ENCODE measurements around the gene DLX3. TPM values are rescaled to one million over a fixed set of nuclear protein-coding genes. Genes with fewer than 3 reads are reported as not detected.

The DLX3 gene
- total RNA-seq, 1 donor from 2014 or later, result 1.7 TPM

DNA sequence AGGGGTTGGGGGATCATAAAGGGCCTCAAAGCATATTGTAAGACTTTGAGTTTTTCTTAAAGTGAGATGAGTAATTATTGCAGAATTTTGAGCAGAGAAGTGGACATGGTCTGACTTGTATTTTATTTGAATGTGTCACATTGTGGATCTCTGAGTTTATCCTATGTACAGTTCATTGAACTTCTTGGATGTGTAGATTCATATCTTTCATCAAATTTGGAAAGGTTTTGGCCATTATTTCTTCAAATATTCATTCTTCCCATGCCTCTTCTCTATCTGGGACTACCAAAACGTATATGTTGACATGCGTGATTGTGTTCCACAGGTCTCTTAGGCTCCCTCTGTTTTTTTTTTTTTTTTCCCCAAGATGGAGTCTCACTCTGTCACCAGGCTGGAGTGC, 14.3 kb upstream of the DLX3 start:
- no peaks in the 10 kb centered on the region for H3K4me1 ChIP-seq
- no peaks in the 10 kb centered on the region for H3K9me3 ChIP-seq
- no peak overlapping the region for H3K4me3 ChIP-seq
- H3K27ac ChIP-seq, result no peak overlapping the region
- intact Hi-C loops (cut with DNase I), result no loop called here
- DNase-seq (ENCODE audit: extremely low spot score in 2 of 2), result no peak
- TF ChIP-seq POLR2AphosphoS5 (IDR thresholded peaks at IDR 0.05; ENCODE audit: insufficient read depth in 1 of 2, low read depth in 1 of 2) (no peak), POLR2A (IDR thresholded peaks at IDR 0.05) (no peak)
- TF ChIP-seq, protein P1, sequence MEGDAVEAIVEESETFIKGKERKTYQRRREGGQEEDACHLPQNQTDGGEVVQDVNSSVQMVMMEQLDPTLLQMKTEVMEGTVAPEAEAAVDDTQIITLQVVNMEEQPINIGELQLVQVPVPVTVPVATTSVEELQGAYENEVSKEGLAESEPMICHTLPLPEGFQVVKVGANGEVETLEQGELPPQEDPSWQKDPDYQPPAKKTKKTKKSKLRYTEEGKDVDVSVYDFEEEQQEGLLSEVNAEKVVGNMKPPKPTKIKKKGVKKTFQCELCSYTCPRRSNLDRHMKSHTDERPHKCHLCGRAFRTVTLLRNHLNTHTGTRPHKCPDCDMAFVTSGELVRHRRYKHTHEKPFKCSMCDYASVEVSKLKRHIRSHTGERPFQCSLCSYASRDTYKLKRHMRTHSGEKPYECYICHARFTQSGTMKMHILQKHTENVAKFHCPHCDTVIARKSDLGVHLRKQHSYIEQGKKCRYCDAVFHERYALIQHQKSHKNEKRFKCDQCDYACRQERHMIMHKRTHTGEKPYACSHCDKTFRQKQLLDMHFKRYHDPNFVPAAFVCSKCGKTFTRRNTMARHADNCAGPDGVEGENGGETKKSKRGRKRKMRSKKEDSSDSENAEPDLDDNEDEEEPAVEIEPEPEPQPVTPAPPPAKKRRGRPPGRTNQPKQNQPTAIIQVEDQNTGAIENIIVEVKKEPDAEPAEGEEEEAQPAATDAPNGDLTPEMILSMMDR (IDR thresholded peaks at IDR 0.05), result no peak
- H3K36me3 ChIP-seq, result no peaks in the 10 kb centered on the region
- no peaks in the 10 kb centered on the region for H3K27me3 ChIP-seq

DNA sequence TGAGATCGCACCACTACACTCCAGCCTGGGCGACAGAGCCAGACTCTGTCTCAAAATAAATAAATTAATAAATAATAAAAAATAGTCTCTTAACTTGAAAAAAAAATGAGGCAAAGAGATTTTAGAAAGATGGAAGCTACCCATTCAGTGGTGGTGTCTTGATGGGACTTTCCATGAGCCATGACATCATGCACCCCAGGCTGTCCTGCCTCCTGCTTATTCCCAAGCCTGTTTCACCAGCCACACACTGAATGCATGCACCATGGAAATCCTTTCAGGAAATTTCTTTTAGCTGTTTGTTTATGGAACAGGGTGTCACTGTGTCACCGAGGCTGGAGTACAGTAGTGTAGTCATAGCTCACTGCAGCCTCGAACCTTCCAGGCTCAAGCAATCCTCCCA, 8.9 kb upstream of the DLX3 start:
- TF ChIP-seq, protein P1 (IDR thresholded peaks at IDR 0.05), result no peak
- TF ChIP-seq POLR2AphosphoS5 (IDR thresholded peaks at IDR 0.05; ENCODE audit: insufficient read depth in 1 of 2, low read depth in 1 of 2), result no peak
- no peaks in the 10 kb centered on the region for H3K27me3 ChIP-seq

DNA sequence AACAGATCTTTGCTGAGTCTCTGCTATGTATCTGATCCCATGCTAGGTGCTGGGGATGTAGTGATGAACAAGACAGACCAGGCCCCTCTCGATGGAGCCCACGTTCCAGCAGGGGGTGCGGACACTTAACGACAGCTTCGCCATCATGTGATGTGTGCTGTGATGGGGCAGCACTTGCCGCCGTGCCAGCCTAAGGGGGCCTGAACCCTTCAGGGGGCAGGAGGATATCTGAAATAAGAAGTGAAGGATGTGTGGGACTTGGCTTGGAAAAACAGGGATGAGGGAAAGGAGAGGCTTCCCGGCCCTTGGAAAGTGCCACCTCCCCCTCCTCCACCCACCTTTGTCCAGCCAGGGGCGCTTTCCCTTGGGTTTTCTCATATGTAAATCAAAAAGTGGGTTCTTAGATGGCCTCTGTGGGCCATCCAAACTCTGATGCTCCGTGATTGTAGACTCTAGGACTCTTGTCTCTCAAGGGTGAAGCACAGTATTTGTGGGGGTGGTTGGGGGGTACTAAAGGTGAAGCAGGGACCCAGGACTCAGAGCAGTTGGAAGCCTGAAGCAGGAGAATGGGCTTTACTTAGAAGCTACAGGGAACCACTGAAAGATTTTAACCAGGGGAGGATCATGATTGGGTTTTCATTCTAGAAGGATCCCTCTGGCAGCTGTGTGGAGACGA, 4.0 kb upstream of the DLX3 start:
- TF ChIP-seq POLR2A (IDR thresholded peaks at IDR 0.05) (no peak), POLR2AphosphoS5 (IDR thresholded peaks at IDR 0.05; ENCODE audit: insufficient read depth in 1 of 2, low read depth in 1 of 2) (no peak)
- TF ChIP-seq, protein P1 (IDR thresholded peaks at IDR 0.05), result no peak
- DNase-seq (ENCODE audit: extremely low spot score in 2 of 2), result peak; percentile 54 to 74
- no peaks in the 10 kb centered on the region for H3K27me3 ChIP-seq
- no peak overlapping the region for H3K4me3 ChIP-seq
- intact Hi-C loops (cut with DNase I), result loop anchor here (5.0 to 10.0 kb wide), 3 partner anchors 137 to 444 kb away; no protein-coding TSS in a partner anchor
- no peaks in the 10 kb centered on the region for H3K9me3 ChIP-seq
- H3K4me1 ChIP-seq, result peaks cover 22% of the 10 kb centered on the region
- no peak overlapping the region for H3K27ac ChIP-seq
- H3K36me3 ChIP-seq, result no peaks in the 10 kb centered on the region

More for the DNA sequence above, 8.9 kb upstream of the DLX3 start:
- H3K4me3 ChIP-seq, result no peak overlapping the region
- peak in 1 of 2 donors; percentile 2 for DNase-seq (ENCODE audit: extremely low spot score in 2 of 2)
- intact Hi-C loops (cut with DNase I), result no loop called here
- no peaks in the 10 kb centered on the region for H3K4me1 ChIP-seq
- H3K9me3 ChIP-seq, result no peaks in the 10 kb centered on the region
- H3K36me3 ChIP-seq, result no peaks in the 10 kb centered on the region
- H3K27ac ChIP-seq, result no peak overlapping the region

DNA sequence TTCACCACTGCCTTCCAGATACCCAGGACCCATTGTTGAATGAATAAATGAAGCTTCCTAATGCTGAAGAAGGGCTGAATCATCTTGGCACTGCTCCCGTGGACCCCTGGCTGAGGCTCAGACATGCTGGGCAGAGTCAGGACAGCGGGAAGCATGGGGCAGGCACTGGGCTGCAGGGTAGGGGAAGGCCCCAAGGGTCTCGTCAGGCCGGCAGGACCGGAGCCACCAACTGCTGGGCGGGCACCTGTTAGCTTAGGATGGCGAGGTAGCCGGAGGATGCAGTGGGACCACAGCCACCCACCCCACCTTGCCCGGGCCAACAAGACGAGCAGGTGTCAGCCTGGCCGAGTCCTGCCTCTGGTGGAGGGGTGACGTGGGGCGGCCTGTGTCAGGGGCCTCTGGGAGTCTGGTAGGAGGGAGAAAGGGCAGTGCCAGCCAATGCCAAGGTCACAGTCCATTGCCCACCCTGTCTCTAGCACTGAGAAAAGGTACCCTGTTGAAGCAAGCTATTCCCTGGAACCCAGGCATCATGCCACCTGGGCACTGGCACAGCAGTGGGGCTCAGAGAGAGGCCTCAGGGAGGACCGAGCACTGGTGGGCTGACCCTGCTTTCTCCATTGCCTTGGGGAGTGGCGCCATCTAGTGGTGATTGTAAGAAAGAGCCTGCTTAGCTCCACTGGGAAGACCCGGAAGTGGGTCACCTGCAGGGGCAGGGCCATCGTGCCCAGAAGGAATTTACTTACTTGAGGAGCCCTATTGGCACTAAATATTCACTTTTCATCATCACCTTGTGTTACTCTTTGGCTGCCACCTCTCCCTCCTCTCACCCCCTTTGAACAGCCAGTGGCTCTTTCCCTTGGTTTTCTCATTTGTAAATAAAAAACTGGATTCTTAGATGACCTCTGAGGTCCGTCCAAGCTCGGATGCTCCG, 3.0 kb upstream of the DLX3 start:
- no peaks in the 10 kb centered on the region for H3K36me3 ChIP-seq
- H3K4me1 ChIP-seq, result peaks cover 29% of the 10 kb centered on the region
- intact Hi-C loops (cut with DNase I), result loop anchor here (5.0 to 10.0 kb wide), 3 partner anchors 136 to 443 kb away; no protein-coding TSS in a partner anchor
- H3K4me3 ChIP-seq, result no peak overlapping the region
- H3K27me3 ChIP-seq, result no peaks in the 10 kb centered on the region
- H3K9me3 ChIP-seq, result no peaks in the 10 kb centered on the region
- no peak for TF ChIP-seq POLR2AphosphoS5 (IDR thresholded peaks at IDR 0.05; ENCODE audit: insufficient read depth in 1 of 2, low read depth in 1 of 2)
- TF ChIP-seq, protein P1 (IDR thresholded peaks at IDR 0.05), result peak; percentile 84 to 99 (median 90)
- no peak for DNase-seq (ENCODE audit: extremely low spot score in 2 of 2)
- no peak overlapping the region for H3K27ac ChIP-seq
